Thymus (tissue), 11 donors: ENCODE results near the gene DDX10. TPM values are rescaled to one million over a fixed set of nuclear protein-coding genes. Genes with fewer than 3 reads are reported as not detected.

Experiments used
- DNase-seq, 9 donors: peaks; one replicate each; pipeline ENCODE4 v3.0.0-alpha.2; 2013; ENCODE audit warnings: low spot score in 9 of 9, low read depth in 6 of 9, missing footprints in 1 of 9
- H3K27ac ChIP-seq, 2 donors: one replicate each; pipeline ENCODE4 v1.5.1; 2013; ENCODE audit warnings: control low read depth in 1 of 2, low read depth in 1 of 2, low read length in 1 of 2, mild to moderate bottlenecking in 1 of 2, moderate library complexity in 1 of 2
- H3K27me3 ChIP-seq, 2 donors: one replicate each; pipeline ENCODE4 v1.5.1; 2013; ENCODE audit warnings: low read length in 1 of 2; ENCODE audit not compliant: control insufficient read depth in 2 of 2, insufficient read depth in 1 of 2
- H3K36me3 ChIP-seq, 2 donors: one replicate each; pipeline ENCODE4 v1.5.1; 2013; ENCODE audit warnings: low read length in 1 of 2, mild to moderate bottlenecking in 1 of 2, moderate library complexity in 1 of 2; ENCODE audit not compliant: control insufficient read depth in 2 of 2, insufficient read depth in 2 of 2
- H3K4me1 ChIP-seq, 2 donors: one replicate each; pipeline ENCODE4 v1.5.1; 2013; ENCODE audit warnings: low read length in 2 of 2; ENCODE audit not compliant: control insufficient read depth in 2 of 2, insufficient read depth in 2 of 2
- H3K4me3 ChIP-seq, 2 donors: one replicate each; pipeline ENCODE4 v1.5.1; 2013; ENCODE audit warnings: low read length in 2 of 2, control low read depth in 1 of 2, mild to moderate bottlenecking in 1 of 2
- H3K9me3 ChIP-seq, 2 donors: one replicate each; pipeline ENCODE4 v1.5.1; 2013; ENCODE audit warnings: low read length in 1 of 2, mild to moderate bottlenecking in 1 of 2; ENCODE audit not compliant: control insufficient read depth in 2 of 2, insufficient read depth in 1 of 2
- WGBS: extraction: QIAGEN DNeasy Blood & Tissue Kit; methylation state at CpG from one replicate; pipeline ENCODE4 v1.1.7; 2013; 5-methylcytosine and 5-hydroxymethylcytosine counted together
- polyA plus RNA-seq: library from polyadenylated mRNA; stranded (reverse); fragments of 200-250 nt; gene quantifications from one replicate; pipeline ENCODE4 v1.2.3, GENCODE V29; 2013
- total RNA-seq: library from RNA; stranded (reverse); fragments of 120-200 nt; gene quantifications from one replicate; pipeline ENCODE4 v1.2.4, GENCODE V29; 2013
- donor health status: healthy.

DDX10 gene
- total and polyA plus RNA-seq, 2 donors, result 20.1 to 32.3 TPM

- Histone ChIP-seq H3K4me1 (no peaks in the 10 kb centered on the region), H3K9me3 (no peaks in the 10 kb centered on the region), H3K36me3 (no peaks in the 10 kb centered on the region), H3K27me3 (no peaks in the 10 kb centered on the region), H3K27ac (no peak overlapping the region), H3K4me3 (no peak overlapping the region)
- DNase-seq, result no peak
- WGBS, result 72% methylated on average over 5 of the region's 5 CpGs
Observed at GRCh38 chr11:108790501-108791299, 125.8 kb downstream of the DDX10 start.

- Histone ChIP-seq H3K4me1 (no peaks in the 10 kb centered on the region), H3K27me3 (no peaks in the 10 kb centered on the region), H3K9me3 (no peaks in the 10 kb centered on the region), H3K4me3 (no peak overlapping the region), H3K27ac (no peak overlapping the region), H3K36me3 (no peaks in the 10 kb centered on the region)
- no peak for DNase-seq
- WGBS, result 96% methylated on average over 2 of the region's 2 CpGs
Observed at GRCh38 chr11:108793138-108793537, 128.3 kb downstream of the DDX10 start.

- H3K4me1 ChIP-seq, result no peaks in the 10 kb centered on the region
- no peak for DNase-seq
- no peak overlapping the region for H3K27ac ChIP-seq
- H3K36me3 ChIP-seq, result no peaks in the 10 kb centered on the region
- no peaks in the 10 kb centered on the region for H3K27me3 ChIP-seq
- no peaks in the 10 kb centered on the region for H3K9me3 ChIP-seq
- whole genome bisulfite sequencing, result 97% methylated on average over 2 of the region's 2 CpGs
- H3K4me3 ChIP-seq, result no peak overlapping the region
Observed at GRCh38 chr11:108793611-108794010, 128.7 kb downstream of the DDX10 start.

- H3K4me1 ChIP-seq, result no peaks in the 10 kb centered on the region
- no peak overlapping the region for H3K4me3 ChIP-seq
- no peaks in the 10 kb centered on the region for H3K9me3 ChIP-seq
- no peak for DNase-seq
- no peak overlapping the region for H3K27ac ChIP-seq
- H3K27me3 ChIP-seq, result no peaks in the 10 kb centered on the region
- H3K36me3 ChIP-seq, result no peaks in the 10 kb centered on the region
- 95% methylated on average over 4 of the region's 4 CpGs for WGBS
Observed at GRCh38 chr11:108796551-108796950, 131.7 kb downstream of the DDX10 start.

- WGBS, result 93% methylated on average over 4 of the region's 4 CpGs
- no peaks in the 10 kb centered on the region for H3K27me3 ChIP-seq
- no peaks in the 10 kb centered on the region for H3K4me1 ChIP-seq
Observed at GRCh38 chr11:108797578-108798100, 132.8 kb downstream of the DDX10 start.

GRCh38 chr11:108802492-108802891, 137.6 kb downstream of the DDX10 start:
- Histone ChIP-seq H3K36me3 (no peaks in the 10 kb centered on the region), H3K4me1 (no peaks in the 10 kb centered on the region), H3K27me3 (no peaks in the 10 kb centered on the region), H3K4me3 (no peak overlapping the region), H3K9me3 (no peaks in the 10 kb centered on the region), H3K27ac (no peak overlapping the region)
- 97% methylated on average over 1 of the region's 1 CpG for WGBS
- DNase-seq, result no peak

More at GRCh38 chr11:108797578-108798100, 132.8 kb downstream of the DDX10 start:
- Histone ChIP-seq H3K36me3 (no peaks in the 10 kb centered on the region), H3K9me3 (no peaks in the 10 kb centered on the region), H3K27ac (no peak overlapping the region), H3K4me3 (no peak overlapping the region)
- no peak for DNase-seq

- Histone ChIP-seq H3K27ac (no peak overlapping the region), H3K36me3 (no peaks in the 10 kb centered on the region), H3K4me3 (no peak overlapping the region), H3K9me3 (no peaks in the 10 kb centered on the region), H3K27me3 (no peaks in the 10 kb centered on the region), H3K4me1 (no peaks in the 10 kb centered on the region)
- no peak for DNase-seq
- WGBS, result 95% methylated on average over 1 of the region's 1 CpG
Observed at GRCh38 chr11:108803776-108804175, 138.9 kb downstream of the DDX10 start.

GRCh38 chr11:108804511-108804910, 139.6 kb downstream of the DDX10 start:
- no peak overlapping the region for H3K4me3 ChIP-seq
- WGBS, result 94% methylated on average over 2 of the region's 2 CpGs

GRCh38 chr11:108805030-108805429, 140.2 kb downstream of the DDX10 start:
- no peaks in the 10 kb centered on the region for H3K9me3 ChIP-seq

More at GRCh38 chr11:108804511-108804910, 139.6 kb downstream of the DDX10 start:
- Histone ChIP-seq H3K27me3 (no peaks in the 10 kb centered on the region), H3K36me3 (no peaks in the 10 kb centered on the region), H3K4me1 (no peaks in the 10 kb centered on the region), H3K27ac (no peak overlapping the region), H3K9me3 (no peaks in the 10 kb centered on the region)
- no peak for DNase-seq

More at GRCh38 chr11:108805030-108805429, 140.2 kb downstream of the DDX10 start:
- H3K4me3 ChIP-seq, result no peak overlapping the region
- DNase-seq, result no peak
- 97% methylated on average over 2 of the region's 2 CpGs for WGBS
- no peaks in the 10 kb centered on the region for H3K4me1 ChIP-seq
- H3K36me3 ChIP-seq, result no peaks in the 10 kb centered on the region
- no peaks in the 10 kb centered on the region for H3K27me3 ChIP-seq
- no peak overlapping the region for H3K27ac ChIP-seq
